ENCODE measurements around the gene KCNQ2.

GRCh38 chr20:63521602-63522001, 49.1 kb upstream of the KCNQ2 start:
- TF ChIP-seq CTCF (conservative IDR thresholded peaks at IDR 0.05) (no peak), ZFX (IDR thresholded peaks at IDR 0.05) (no peak)
